PFSK-1 (cell line): ENCODE data around the gene TMEM132D.

Source experiments
- FOXP2 ChIP-seq: optimal IDR thresholded peaks from 2 replicates; pipeline ENCODE3; 2011; ENCODE audit warnings: borderline replicate concordance, control low read depth, inconsistent platforms; ENCODE audit not compliant: insufficient read depth; ENCODE audit errors: extremely low read length, extremely low read depth
- POLR2AphosphoS5 ChIP-seq: IDR thresholded peaks from 2 replicates; pipeline ENCODE4 v1.6.1; 2012; ENCODE audit warnings: low read depth, mild to moderate bottlenecking, control low read depth, low read length, moderate library complexity
- SIN3A ChIP-seq: IDR thresholded peaks from 2 replicates; pipeline ENCODE4 v1.6.1; 2012; ENCODE audit warnings: mild to moderate bottlenecking, low read length, moderate library complexity, borderline replicate concordance; ENCODE audit not compliant: insufficient read depth
- TAF1 ChIP-seq: IDR thresholded peaks from 2 replicates; pipeline ENCODE4 v1.6.1; 2012; ENCODE audit warnings: low read length, control low read depth, borderline replicate concordance; ENCODE audit not compliant: insufficient read depth
- TF ChIP-seq, protein P1 (sequence below), 2 experiments: IDR thresholded peaks; 2 replicates each; pipeline versions ENCODE4 v1.6.1 to v1.8.0; 2011 to 2012; ENCODE audit warnings: low read depth in 2 of 2, low read length in 2 of 2, control low read depth in 1 of 2, inconsistent platforms in 1 of 2, mild to moderate bottlenecking in 1 of 2, moderate library complexity in 1 of 2; ENCODE audit not compliant: insufficient read depth in 1 of 2

TMEM132D gene

GRCh38 chr12:129844662-129845220, 59.1 kb downstream of the TMEM132D start:
- no peak for TF ChIP-seq FOXP2
- TF ChIP-seq TAF1 = no peak
- no peak for TF ChIP-seq SIN3A
- no peak for TF ChIP-seq POLR2AphosphoS5
- TF ChIP-seq, protein P1, sequence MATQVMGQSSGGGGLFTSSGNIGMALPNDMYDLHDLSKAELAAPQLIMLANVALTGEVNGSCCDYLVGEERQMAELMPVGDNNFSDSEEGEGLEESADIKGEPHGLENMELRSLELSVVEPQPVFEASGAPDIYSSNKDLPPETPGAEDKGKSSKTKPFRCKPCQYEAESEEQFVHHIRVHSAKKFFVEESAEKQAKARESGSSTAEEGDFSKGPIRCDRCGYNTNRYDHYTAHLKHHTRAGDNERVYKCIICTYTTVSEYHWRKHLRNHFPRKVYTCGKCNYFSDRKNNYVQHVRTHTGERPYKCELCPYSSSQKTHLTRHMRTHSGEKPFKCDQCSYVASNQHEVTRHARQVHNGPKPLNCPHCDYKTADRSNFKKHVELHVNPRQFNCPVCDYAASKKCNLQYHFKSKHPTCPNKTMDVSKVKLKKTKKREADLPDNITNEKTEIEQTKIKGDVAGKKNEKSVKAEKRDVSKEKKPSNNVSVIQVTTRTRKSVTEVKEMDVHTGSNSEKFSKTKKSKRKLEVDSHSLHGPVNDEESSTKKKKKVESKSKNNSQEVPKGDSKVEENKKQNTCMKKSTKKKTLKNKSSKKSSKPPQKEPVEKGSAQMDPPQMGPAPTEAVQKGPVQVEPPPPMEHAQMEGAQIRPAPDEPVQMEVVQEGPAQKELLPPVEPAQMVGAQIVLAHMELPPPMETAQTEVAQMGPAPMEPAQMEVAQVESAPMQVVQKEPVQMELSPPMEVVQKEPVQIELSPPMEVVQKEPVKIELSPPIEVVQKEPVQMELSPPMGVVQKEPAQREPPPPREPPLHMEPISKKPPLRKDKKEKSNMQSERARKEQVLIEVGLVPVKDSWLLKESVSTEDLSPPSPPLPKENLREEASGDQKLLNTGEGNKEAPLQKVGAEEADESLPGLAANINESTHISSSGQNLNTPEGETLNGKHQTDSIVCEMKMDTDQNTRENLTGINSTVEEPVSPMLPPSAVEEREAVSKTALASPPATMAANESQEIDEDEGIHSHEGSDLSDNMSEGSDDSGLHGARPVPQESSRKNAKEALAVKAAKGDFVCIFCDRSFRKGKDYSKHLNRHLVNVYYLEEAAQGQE (IDR thresholded peaks at IDR 0.05; ENCODE audit: insufficient read depth in 1 of 2, low read depth in 2 of 2, low read length in 2 of 2) = no peak

DNA sequence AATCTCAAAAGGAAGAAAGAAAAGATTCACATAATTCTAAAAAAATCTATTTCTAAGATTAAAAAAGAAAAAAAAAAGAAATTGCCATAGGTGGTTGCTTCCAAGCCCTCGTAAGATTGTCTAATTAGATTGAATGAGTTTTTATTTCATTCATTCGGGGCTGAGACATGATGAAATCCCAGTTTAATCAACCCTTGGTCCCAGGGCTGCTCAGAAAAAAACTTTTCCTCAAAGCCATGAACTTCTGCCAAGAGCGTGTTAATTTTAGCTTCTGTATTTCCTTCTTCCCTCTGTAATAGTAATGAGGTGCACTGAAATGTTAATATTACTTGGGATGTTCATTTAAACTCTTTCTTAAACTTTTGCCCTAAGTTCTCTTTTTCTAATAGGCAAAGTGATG, 62.6 kb downstream of the TMEM132D start:
- TF ChIP-seq TAF1 = no peak
- TF ChIP-seq, protein P1 (IDR thresholded peaks at IDR 0.05; ENCODE audit: insufficient read depth in 1 of 2, low read depth in 2 of 2, low read length in 2 of 2) = no peak
- TF ChIP-seq FOXP2 = no peak
- TF ChIP-seq POLR2AphosphoS5 = no peak
- no peak for TF ChIP-seq SIN3A

- TF ChIP-seq, protein P1 (IDR thresholded peaks at IDR 0.05; ENCODE audit: insufficient read depth in 1 of 2, low read depth in 2 of 2, low read length in 2 of 2) = no peak
- TF ChIP-seq SIN3A = no peak
- no peak for TF ChIP-seq TAF1
- no peak for TF ChIP-seq POLR2AphosphoS5
- no peak for TF ChIP-seq FOXP2
These were observed 63.5 kb downstream of the TMEM132D start for GRCh38 chr12:129840145-129840884.

DNA sequence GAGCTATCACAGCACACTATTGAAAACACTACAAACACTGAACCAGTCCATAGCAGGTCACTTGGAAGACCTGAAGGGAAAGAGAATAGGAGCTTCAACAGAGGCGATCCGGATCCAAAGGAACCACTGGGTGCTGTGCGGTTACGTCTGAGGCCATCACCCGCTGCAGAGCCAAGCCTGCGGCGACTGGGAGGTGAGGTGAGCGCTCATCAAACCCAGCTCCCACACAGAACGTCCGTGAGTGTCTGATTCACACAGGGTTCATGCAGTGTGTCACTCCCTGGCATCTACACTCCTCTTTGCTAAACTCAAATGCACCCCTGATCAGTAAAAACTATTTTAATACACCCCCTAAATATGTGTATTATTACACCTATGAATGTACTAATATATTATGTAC, 64.1 kb downstream of the TMEM132D start:
- TF ChIP-seq SIN3A (no peak), POLR2AphosphoS5 (no peak), TAF1 (no peak), FOXP2 (no peak)
- TF ChIP-seq, protein P1 (IDR thresholded peaks at IDR 0.05; ENCODE audit: insufficient read depth in 1 of 2, low read depth in 2 of 2, low read length in 2 of 2) = no peak
